Caco-2 (cell line): ENCODE data around the gene POFUT1. TPM values are rescaled to one million over a fixed set of nuclear protein-coding genes. Genes with fewer than 3 reads are reported as not detected.
A peak's percentile ranks its signal among the peaks of the same experiment; 100 is the strongest.
"Not testable (repeated sequence)": the region's sequence is repeated elsewhere in the genome, so short reads cannot be mapped to it uniquely, and the experiment has no call there.

Experiments
- BruUV-seq: library from RNA; stranded (reverse); fragments of 400-500 nt; replicated peaks from 2 replicates; lab custom pipeline; 2021; lab: Mats Ljungman, UMichigan
- CTCF ChIA-PET: fragments of 300-600 bp; sonication (Branson Sonifier 250); formaldehyde crosslinking; loops from one replicate; lab custom pipeline; 2022; ENCODE audit warnings: antibody characterized with exemption; lab: Charles Lee
- POLR2A ChIA-PET: fragments of 300-600 bp; sonication (Branson Sonifier 250); formaldehyde crosslinking; loops from one replicate; lab custom pipeline; 2022; ENCODE audit warnings: antibody characterized with exemption; lab: Charles Lee
- DNase-seq, 2 experiments: peaks; one replicate each; pipeline versions ENCODE4 v3.0.0 to v3.0.0-alpha.2; 2020 to 2022
- H3K27me3 ChIP-seq: replicated peaks from 2 replicates; pipeline ENCODE4 v1.6.0; 2011; ENCODE audit warnings: low read length; ENCODE audit not compliant: control insufficient read depth, insufficient read depth
- H3K36me3 ChIP-seq: 2 replicates; pipeline ENCODE4 v1.5.1; 2011; ENCODE audit warnings: low read length; ENCODE audit not compliant: control insufficient read depth, insufficient read depth
- H3K4me1 ChIP-seq: fragments of 250-450 bp; sonication (Bioruptor Pico); 2 replicates; pipeline ENCODE4 v1.5.1; 2020; ENCODE audit warnings: mild to moderate bottlenecking
- H3K4me3 ChIP-seq: 2 replicates; pipeline ENCODE4 v1.5.1; 2011; ENCODE audit warnings: low read depth, mild to moderate bottlenecking, control low read depth, low read length
- H3K9me3 ChIP-seq: fragments of 250-450 bp; sonication (Bioruptor Pico); 2 replicates; pipeline ENCODE4 v1.5.1; 2020; ENCODE audit warnings: mild to moderate bottlenecking, moderate library complexity
- H3K27ac Mint-ChIP-seq: one replicate; pipeline ENCODE4 v1.8.0; 2022; ENCODE audit warnings: mixed read lengths; ENCODE audit not compliant: unreplicated experiment
- H3K27me3 Mint-ChIP-seq: one replicate; pipeline ENCODE4 v1.8.0; 2022; ENCODE audit warnings: mixed read lengths; ENCODE audit not compliant: insufficient read depth, unreplicated experiment
- H3K36me3 Mint-ChIP-seq: one replicate; pipeline ENCODE4 v1.8.0; 2022; ENCODE audit warnings: mild to moderate bottlenecking, mixed read lengths; ENCODE audit not compliant: insufficient read depth, unreplicated experiment
- H3K4me1 Mint-ChIP-seq: one replicate; pipeline ENCODE4 v1.8.0; 2022; ENCODE audit warnings: low read depth, mixed read lengths; ENCODE audit not compliant: unreplicated experiment
- H3K4me3 Mint-ChIP-seq: one replicate; pipeline ENCODE4 v1.8.0; 2022; ENCODE audit warnings: mild to moderate bottlenecking, moderate library complexity, mixed read lengths; ENCODE audit not compliant: unreplicated experiment
- H3K9me3 Mint-ChIP-seq: one replicate; pipeline ENCODE4 v1.8.0; 2022; ENCODE audit warnings: mixed read lengths; ENCODE audit not compliant: unreplicated experiment
- CTCF ChIP-seq, 2 experiments: fragments of 200-600 bp in 1 of 2; IDR thresholded peaks; 1 replicate in 1 of 2; 2 replicates in 1 of 2; pipeline versions ENCODE4 v1.5.1 to v1.8.0; 2011 to 2022; ENCODE audit warnings: antibody characterized with exemption in 1 of 2, control low read depth in 1 of 2, inconsistent platforms in 1 of 2, low read depth in 1 of 2, low read length in 1 of 2, mild to moderate bottlenecking in 1 of 2, moderate library complexity in 1 of 2; ENCODE audit not compliant: insufficient read depth in 1 of 2, severe bottlenecking in 1 of 2, unreplicated experiment in 1 of 2
- intact Hi-C: fragments of 100-400 bp; cut with micrococcal nuclease; formaldehyde crosslinking; loops from one replicate; pipeline ENCODE4 v1.10.0; 2022; ENCODE audit not compliant: unreplicated experiment
- total RNA-seq: library from RNA; stranded (reverse); gene quantifications from 2 replicates; pipeline ENCODE4 v1.2.3, GENCODE V29; 2022

Gene POFUT1
- total RNA-seq, 1 experiment from 2014 or later = 158 TPM

- Histone ChIP-seq H3K4me1 (no peaks in the 10 kb centered on the region; the same call in 1 of the 2 replicates), H3K4me3 (no peak overlapping the region), H3K9me3 (no peaks in the 10 kb centered on the region), H3K27me3 (no peaks in the 10 kb centered on the region), H3K36me3 (peaks cover 20% of the 10 kb centered on the region)
- H3K36me3 Mint-ChIP-seq = peaks cover 96% of the 10 kb centered on the region
- DNase-seq = no peak
- no peaks in the 10 kb centered on the region for H3K9me3 Mint-ChIP-seq
- H3K27ac Mint-ChIP-seq = no peak overlapping the region
- H3K27me3 Mint-ChIP-seq = no peaks in the 10 kb centered on the region
- intact Hi-C loops = no loop called here
- no peaks in the 10 kb centered on the region for H3K4me1 Mint-ChIP-seq
- BruUV-seq = no TSS peak
- H3K4me3 Mint-ChIP-seq = no peak overlapping the region
- POLR2A ChIA-PET = no interaction called here
- no peak for TF ChIP-seq CTCF (IDR thresholded peaks at IDR 0.05; ENCODE audit: insufficient read depth in 1 of 2, low read depth in 1 of 2, low read length in 1 of 2, severe bottlenecking in 1 of 2, unreplicated experiment in 1 of 2)
- CTCF ChIA-PET = no interaction called here
Observed at GRCh38 chr20:32195581-32195980, 12.1 kb upstream of the POFUT1 start.

- H3K27me3 ChIP-seq, H3K27me3 Mint-ChIP-seq, intact Hi-C loops, POLR2A ChIA-PET, BruUV-seq, H3K4me3 Mint-ChIP-seq, H3K4me3 ChIP-seq, H3K9me3 ChIP-seq, H3K27ac Mint-ChIP-seq, H3K4me1 ChIP-seq, CTCF ChIA-PET, H3K4me1 Mint-ChIP-seq, H3K9me3 Mint-ChIP-seq, DNase-seq: not testable (repeated sequence)
- H3K36me3 Mint-ChIP-seq = peaks cover 98% of the 10 kb centered on the region
- peaks cover 23% of the 10 kb centered on the region for H3K36me3 ChIP-seq
Observed at GRCh38 chr20:32196613-32197012, 11.1 kb upstream of the POFUT1 start.

GRCh38 chr20:32197136-32197535 is 10.5 kb upstream of the POFUT1 start:
- DNase-seq, H3K27me3 Mint-ChIP-seq, H3K27me3 ChIP-seq, BruUV-seq, CTCF ChIA-PET, H3K4me1 Mint-ChIP-seq, H3K4me1 ChIP-seq, POLR2A ChIA-PET, H3K9me3 ChIP-seq, intact Hi-C loops, H3K9me3 Mint-ChIP-seq, H3K4me3 Mint-ChIP-seq, H3K4me3 ChIP-seq, H3K27ac Mint-ChIP-seq: not testable (repeated sequence)
- TF ChIP-seq CTCF (IDR thresholded peaks at IDR 0.05; ENCODE audit: insufficient read depth in 1 of 2, low read depth in 1 of 2, low read length in 1 of 2, severe bottlenecking in 1 of 2, unreplicated experiment in 1 of 2) = peak; percentile 8 to 10
- peaks cover 98% of the 10 kb centered on the region for H3K36me3 Mint-ChIP-seq
- peaks cover 26% of the 10 kb centered on the region for H3K36me3 ChIP-seq

GRCh38 chr20:32199006-32199405 is 8.7 kb upstream of the POFUT1 start:
- Histone ChIP-seq H3K27me3 (no peaks in the 10 kb centered on the region), H3K4me1 (peaks cover 11% of the 10 kb centered on the region; the same call in 1 of the 2 replicates), H3K36me3 (peaks cover 24% of the 10 kb centered on the region), H3K9me3 (no peaks in the 10 kb centered on the region), H3K4me3 (no peak overlapping the region)
- no peak overlapping the region for H3K4me3 Mint-ChIP-seq
- no peak for TF ChIP-seq CTCF (IDR thresholded peaks at IDR 0.05; ENCODE audit: insufficient read depth in 1 of 2, low read depth in 1 of 2, low read length in 1 of 2, severe bottlenecking in 1 of 2, unreplicated experiment in 1 of 2)
- no peaks in the 10 kb centered on the region for H3K27me3 Mint-ChIP-seq
- BruUV-seq = no TSS peak
- no peak for DNase-seq
- ChIA-PET CTCF (no interaction called here), POLR2A (interaction anchor here (1.5 kb wide), 1 partner anchor 28 kb away, joined by 3 read pairs; no protein-coding TSS in a partner anchor)
- intact Hi-C loops = no loop called here
- H3K4me1 Mint-ChIP-seq = peaks cover 17% of the 10 kb centered on the region
- no peaks in the 10 kb centered on the region for H3K9me3 Mint-ChIP-seq
- peaks cover 97% of the 10 kb centered on the region for H3K36me3 Mint-ChIP-seq
- no peak overlapping the region for H3K27ac Mint-ChIP-seq
